HEK293 (cell line): Measurements from ENCODE around the gene EPS8L1.

Experiments used
- CTCF ChIP-seq: fragments of 450-650 bp; formaldehyde crosslinking; IDR thresholded peaks from 2 replicates; pipeline ENCODE4 v1.5.1; 2016; ENCODE audit warnings: missing biosample characterization, missing genetic modification characterization
- KLF16 ChIP-seq: fragments of 450-650 bp; formaldehyde crosslinking; IDR thresholded peaks from 2 replicates; pipeline ENCODE4 v1.5.1; 2017; ENCODE audit warnings: missing biosample characterization, missing genetic modification characterization
- REST ChIP-seq: fragments of 450-650 bp; formaldehyde crosslinking; IDR thresholded peaks from 2 replicates; pipeline ENCODE4 v1.5.1; 2016; ENCODE audit warnings: missing biosample characterization, missing genetic modification characterization
- SP3 ChIP-seq: fragments of 450-650 bp; formaldehyde crosslinking; IDR thresholded peaks from 2 replicates; pipeline ENCODE4 v1.5.1; 2016; ENCODE audit warnings: missing biosample characterization, missing genetic modification characterization
- ZBTB44 ChIP-seq: fragments of 450-650 bp; IDR thresholded peaks from 2 replicates; pipeline ENCODE4 v1.5.1; 2018; ENCODE audit warnings: missing biosample characterization, mild to moderate bottlenecking, missing genetic modification characterization
- ZSCAN16 ChIP-seq: fragments of 450-650 bp; formaldehyde crosslinking; IDR thresholded peaks from 2 replicates; pipeline ENCODE4 v1.5.1; 2016; ENCODE audit warnings: missing biosample characterization, missing genetic modification characterization

GRCh38 chr19:55034751-55035150 is 40.9 kb upstream of the EPS8L1 start:
- no peak for TF ChIP-seq ZBTB44 (tag by site-specific recombination)
- no peak for TF ChIP-seq CTCF (tag by site-specific recombination)
- TF ChIP-seq ZSCAN16 (tag by site-specific recombination): no peak
- TF ChIP-seq REST (tag by site-specific recombination): no peak
- no peak for TF ChIP-seq SP3 (tag by site-specific recombination)
- TF ChIP-seq KLF16: no peak
